Measurements from ENCODE around the gene CRTC3. TPM values are rescaled to one million over a fixed set of nuclear protein-coding genes. Genes with fewer than 3 reads are reported as not detected.

The CRTC3 gene
- total and polyA plus RNA-seq, 2 of the 13 experiments (the other 11 are each of a cell fraction or from before 2014, with no cell fraction given): 8.4 to 11.8 TPM

DNA sequence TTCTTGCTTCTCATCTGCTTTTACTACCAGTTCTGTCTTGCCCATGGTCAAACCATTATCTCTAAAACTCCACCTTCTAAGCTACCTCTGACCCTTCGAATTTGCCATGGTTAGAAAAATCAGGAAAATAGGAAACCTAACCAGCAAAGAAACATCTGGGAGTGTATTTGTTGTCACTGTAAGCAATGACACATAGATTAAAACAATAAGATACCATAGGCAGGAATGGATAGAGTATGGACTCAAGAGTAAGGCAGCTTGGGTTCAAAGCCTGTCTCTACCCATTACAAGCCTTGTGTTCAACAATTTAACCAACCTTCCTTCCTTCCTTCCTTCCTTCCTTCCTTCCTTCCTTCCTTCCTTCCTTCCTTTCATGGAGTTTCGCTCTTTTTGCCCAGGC, 34.9 kb downstream of the CRTC3 start (continued):
- TF ChIP-seq, protein P1, sequence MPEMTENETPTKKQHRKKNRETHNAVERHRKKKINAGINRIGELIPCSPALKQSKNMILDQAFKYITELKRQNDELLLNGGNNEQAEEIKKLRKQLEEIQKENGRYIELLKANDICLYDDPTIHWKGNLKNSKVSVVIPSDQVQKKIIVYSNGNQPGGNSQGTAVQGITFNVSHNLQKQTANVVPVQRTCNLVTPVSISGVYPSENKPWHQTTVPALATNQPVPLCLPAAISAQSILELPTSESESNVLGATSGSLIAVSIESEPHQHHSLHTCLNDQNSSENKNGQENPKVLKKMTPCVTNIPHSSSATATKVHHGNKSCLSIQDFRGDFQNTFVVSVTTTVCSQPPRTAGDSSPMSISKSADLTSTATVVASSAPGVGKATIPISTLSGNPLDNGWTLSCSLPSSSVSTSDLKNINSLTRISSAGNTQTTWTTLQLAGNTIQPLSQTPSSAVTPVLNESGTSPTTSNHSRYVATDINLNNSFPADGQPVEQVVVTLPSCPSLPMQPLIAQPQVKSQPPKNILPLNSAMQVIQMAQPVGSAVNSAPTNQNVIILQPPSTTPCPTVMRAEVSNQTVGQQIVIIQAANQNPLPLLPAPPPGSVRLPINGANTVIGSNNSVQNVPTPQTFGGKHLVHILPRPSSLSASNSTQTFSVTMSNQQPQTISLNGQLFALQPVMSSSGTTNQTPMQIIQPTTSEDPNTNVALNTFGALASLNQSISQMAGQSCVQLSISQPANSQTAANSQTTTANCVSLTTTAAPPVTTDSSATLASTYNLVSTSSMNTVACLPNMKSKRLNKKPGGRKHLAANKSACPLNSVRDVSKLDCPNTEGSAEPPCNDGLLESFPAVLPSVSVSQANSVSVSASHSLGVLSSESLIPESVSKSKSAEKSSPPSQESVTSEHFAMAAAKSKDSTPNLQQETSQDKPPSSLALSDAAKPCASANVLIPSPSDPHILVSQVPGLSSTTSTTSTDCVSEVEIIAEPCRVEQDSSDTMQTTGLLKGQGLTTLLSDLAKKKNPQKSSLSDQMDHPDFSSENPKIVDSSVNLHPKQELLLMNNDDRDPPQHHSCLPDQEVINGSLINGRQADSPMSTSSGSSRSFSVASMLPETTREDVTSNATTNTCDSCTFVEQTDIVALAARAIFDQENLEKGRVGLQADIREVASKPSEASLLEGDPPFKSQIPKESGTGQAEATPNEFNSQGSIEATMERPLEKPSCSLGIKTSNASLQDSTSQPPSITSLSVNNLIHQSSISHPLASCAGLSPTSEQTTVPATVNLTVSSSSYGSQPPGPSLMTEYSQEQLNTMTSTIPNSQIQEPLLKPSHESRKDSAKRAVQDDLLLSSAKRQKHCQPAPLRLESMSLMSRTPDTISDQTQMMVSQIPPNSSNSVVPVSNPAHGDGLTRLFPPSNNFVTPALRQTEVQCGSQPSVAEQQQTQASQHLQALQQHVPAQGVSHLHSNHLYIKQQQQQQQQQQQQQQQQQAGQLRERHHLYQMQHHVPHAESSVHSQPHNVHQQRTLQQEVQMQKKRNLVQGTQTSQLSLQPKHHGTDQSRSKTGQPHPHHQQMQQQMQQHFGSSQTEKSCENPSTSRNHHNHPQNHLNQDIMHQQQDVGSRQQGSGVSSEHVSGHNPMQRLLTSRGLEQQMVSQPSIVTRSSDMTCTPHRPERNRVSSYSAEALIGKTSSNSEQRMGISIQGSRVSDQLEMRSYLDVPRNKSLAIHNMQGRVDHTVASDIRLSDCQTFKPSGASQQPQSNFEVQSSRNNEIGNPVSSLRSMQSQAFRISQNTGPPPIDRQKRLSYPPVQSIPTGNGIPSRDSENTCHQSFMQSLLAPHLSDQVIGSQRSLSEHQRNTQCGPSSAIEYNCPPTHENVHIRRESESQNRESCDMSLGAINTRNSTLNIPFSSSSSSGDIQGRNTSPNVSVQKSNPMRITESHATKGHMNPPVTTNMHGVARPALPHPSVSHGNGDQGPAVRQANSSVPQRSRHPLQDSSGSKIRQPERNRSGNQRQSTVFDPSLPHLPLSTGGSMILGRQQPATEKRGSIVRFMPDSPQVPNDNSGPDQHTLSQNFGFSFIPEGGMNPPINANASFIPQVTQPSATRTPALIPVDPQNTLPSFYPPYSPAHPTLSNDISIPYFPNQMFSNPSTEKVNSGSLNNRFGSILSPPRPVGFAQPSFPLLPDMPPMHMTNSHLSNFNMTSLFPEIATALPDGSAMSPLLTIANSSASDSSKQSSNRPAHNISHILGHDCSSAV (CRISPR knock-in tag; IDR thresholded peaks at IDR 0.05; ENCODE audit: borderline replicate concordance): no peak
- TF ChIP-seq ZNF33B (CRISPR knock-in tag; IDR thresholded peaks at IDR 0.05) (no peak), ZFYVE20 (CRISPR knock-in tag; IDR thresholded peaks at IDR 0.05; ENCODE audit: borderline replicate concordance, low read depth) (no peak), TCF12 (IDR thresholded peaks at IDR 0.05) (no peak), TCF12 (CRISPR knock-in tag; IDR thresholded peaks at IDR 0.05) (no peak), MLLT10 (CRISPR knock-in tag; IDR thresholded peaks at IDR 0.05) (no peak)

DNA sequence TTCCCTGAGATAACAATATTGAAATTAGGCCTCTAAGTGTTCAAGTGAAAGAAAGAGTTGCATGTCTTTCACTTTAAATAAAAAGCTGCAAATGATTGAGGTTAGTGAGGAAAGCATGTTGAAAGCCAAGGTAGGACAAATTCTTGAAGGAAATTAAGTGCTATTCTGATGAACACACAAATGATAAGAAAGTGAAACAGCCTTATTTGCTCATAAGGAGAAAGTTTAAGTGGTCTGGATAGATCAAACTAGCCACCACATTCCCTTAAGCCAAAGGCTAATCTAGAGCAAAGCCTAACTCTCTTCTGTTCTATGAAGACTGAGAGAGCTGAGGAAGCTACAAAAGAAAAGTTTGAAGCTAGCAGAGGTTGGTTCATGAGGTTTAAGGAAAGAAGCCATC, 36.1 kb downstream of the CRTC3 start:
- no TSS peak for BruUV-seq (replicated peaks)
- POLR2A ChIA-PET: no interaction called here
- Histone ChIP-seq H3K9ac (ENCODE audit: insufficient read depth, low read depth, low read length) (no peak overlapping the region), H3K79me2 (ENCODE audit: insufficient read depth, low read length) (no peaks in the 10 kb centered on the region), H3K27ac (ENCODE audit: extremely low read length, insufficient read depth, low read length) (no peak overlapping the region), H3K4me3 (replicated peaks in 1 of 3; ENCODE audit: insufficient read depth in 1 of 3, low read depth in 2 of 3, low read length in 3 of 3) (no peak overlapping the region), H3K9me3 (ENCODE audit: low read length) (no peaks in the 10 kb centered on the region), H2AFZ (ENCODE audit: low read length) (no peak overlapping the region), H3K4me2 (ENCODE audit: low read depth, low read length) (no peak overlapping the region), H4K20me1 (ENCODE audit: insufficient read depth, low read length) (no peaks in the 10 kb centered on the region), H3K36me3 (replicated peaks in 1 of 2; ENCODE audit: control insufficient read depth in 1 of 2, insufficient read depth in 2 of 2, low read length in 2 of 2) (no peaks in the 10 kb centered on the region), H3K4me1 (ENCODE audit: insufficient read depth, low read length) (peaks cover 21% of the 10 kb centered on the region), H3K27me3 (ENCODE audit: control insufficient read depth in 1 of 2, insufficient read depth in 2 of 2, low read length in 2 of 2) (no peaks in the 10 kb centered on the region)
- no peak for ATAC-seq
- CTCF ChIA-PET (ENCODE audit: low intra/inter-chr PET ratio, low total read pairs): no interaction called here
- in situ Hi-C loops (cut with HindIII; ENCODE audit: extremely low pct_ligation_motif_present, low pct_unique_long_range_greater_than_20kb): no loop called here
- intact Hi-C loops (cut with micrococcal nuclease; ENCODE audit: unreplicated experiment): no loop called here
- no peak for FAIRE-seq
- DNase-seq (ENCODE audit: low spot score): no peak
- TF ChIP-seq GATAD1 (CRISPR knock-in tag; IDR thresholded peaks at IDR 0.05) (no peak), AHR (CRISPR knock-in tag; IDR thresholded peaks at IDR 0.05) (no peak), GABPB1 (CRISPR knock-in tag; IDR thresholded peaks at IDR 0.05) (no peak), NKX3-1 (CRISPR knock-in tag; IDR thresholded peaks at IDR 0.05) (no peak)
- TF ChIP-seq, protein P2, sequence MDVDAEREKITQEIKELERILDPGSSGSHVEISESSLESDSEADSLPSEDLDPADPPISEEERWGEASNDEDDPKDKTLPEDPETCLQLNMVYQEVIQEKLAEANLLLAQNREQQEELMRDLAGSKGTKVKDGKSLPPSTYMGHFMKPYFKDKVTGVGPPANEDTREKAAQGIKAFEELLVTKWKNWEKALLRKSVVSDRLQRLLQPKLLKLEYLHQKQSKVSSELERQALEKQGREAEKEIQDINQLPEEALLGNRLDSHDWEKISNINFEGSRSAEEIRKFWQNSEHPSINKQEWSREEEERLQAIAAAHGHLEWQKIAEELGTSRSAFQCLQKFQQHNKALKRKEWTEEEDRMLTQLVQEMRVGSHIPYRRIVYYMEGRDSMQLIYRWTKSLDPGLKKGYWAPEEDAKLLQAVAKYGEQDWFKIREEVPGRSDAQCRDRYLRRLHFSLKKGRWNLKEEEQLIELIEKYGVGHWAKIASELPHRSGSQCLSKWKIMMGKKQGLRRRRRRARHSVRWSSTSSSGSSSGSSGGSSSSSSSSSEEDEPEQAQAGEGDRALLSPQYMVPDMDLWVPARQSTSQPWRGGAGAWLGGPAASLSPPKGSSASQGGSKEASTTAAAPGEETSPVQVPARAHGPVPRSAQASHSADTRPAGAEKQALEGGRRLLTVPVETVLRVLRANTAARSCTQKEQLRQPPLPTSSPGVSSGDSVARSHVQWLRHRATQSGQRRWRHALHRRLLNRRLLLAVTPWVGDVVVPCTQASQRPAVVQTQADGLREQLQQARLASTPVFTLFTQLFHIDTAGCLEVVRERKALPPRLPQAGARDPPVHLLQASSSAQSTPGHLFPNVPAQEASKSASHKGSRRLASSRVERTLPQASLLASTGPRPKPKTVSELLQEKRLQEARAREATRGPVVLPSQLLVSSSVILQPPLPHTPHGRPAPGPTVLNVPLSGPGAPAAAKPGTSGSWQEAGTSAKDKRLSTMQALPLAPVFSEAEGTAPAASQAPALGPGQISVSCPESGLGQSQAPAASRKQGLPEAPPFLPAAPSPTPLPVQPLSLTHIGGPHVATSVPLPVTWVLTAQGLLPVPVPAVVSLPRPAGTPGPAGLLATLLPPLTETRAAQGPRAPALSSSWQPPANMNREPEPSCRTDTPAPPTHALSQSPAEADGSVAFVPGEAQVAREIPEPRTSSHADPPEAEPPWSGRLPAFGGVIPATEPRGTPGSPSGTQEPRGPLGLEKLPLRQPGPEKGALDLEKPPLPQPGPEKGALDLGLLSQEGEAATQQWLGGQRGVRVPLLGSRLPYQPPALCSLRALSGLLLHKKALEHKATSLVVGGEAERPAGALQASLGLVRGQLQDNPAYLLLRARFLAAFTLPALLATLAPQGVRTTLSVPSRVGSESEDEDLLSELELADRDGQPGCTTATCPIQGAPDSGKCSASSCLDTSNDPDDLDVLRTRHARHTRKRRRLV (CRISPR knock-in tag; IDR thresholded peaks at IDR 0.05): no peak
